ENCODE measurements around the gene PLA2G15.

Gene PLA2G15

GRCh38 chr16:68296693-68297092 lies 51.5 kb downstream of the PLA2G15 start:
- no peak for DNase-seq (ENCODE audit: low read depth in 2 of 2, low spot score in 1 of 2)

GRCh38 chr16:68297908-68298307 lies 52.7 kb downstream of the PLA2G15 start:
- DNase-seq (ENCODE audit: low read depth in 2 of 2, low spot score in 1 of 2): no peak

- no peak for DNase-seq (ENCODE audit: low read depth in 2 of 2, low spot score in 1 of 2)
Observed at GRCh38 chr16:68298312-68298711, 53.1 kb downstream of the PLA2G15 start.

GRCh38 chr16:68298907-68299561 lies 53.9 kb downstream of the PLA2G15 start:
- DNase-seq (ENCODE audit: low read depth in 2 of 2, low spot score in 1 of 2): no peak

- DNase-seq (ENCODE audit: low read depth in 2 of 2, low spot score in 1 of 2): no peak
Observed at GRCh38 chr16:68299571-68300453, 54.6 kb downstream of the PLA2G15 start.

GRCh38 chr16:68300734-68301459 lies 55.7 kb downstream of the PLA2G15 start:
- DNase-seq (ENCODE audit: low read depth in 2 of 2, low spot score in 1 of 2): no peak

- DNase-seq (ENCODE audit: low read depth in 2 of 2, low spot score in 1 of 2): no peak
Observed at GRCh38 chr16:68306633-68307032, 61.5 kb downstream of the PLA2G15 start.

GRCh38 chr16:68309799-68310198 lies 64.6 kb downstream of the PLA2G15 start:
- DNase-seq (ENCODE audit: low read depth in 2 of 2, low spot score in 1 of 2): no peak

GRCh38 chr16:68310437-68310773 lies 65.2 kb downstream of the PLA2G15 start:
- DNase-seq (ENCODE audit: low read depth in 2 of 2, low spot score in 1 of 2): no peak
